GF-D8 (cell line): ENCODE results near the gene GSTM1.
"Not testable (repeated sequence)": the region's sequence is repeated elsewhere in the genome, so short reads cannot be mapped to it uniquely, and the experiment has no call there.

Experiments used
- DNase-seq: peaks from one replicate; lab custom pipeline; 2025; lab: John Stamatoyannopoulos, UW

Gene GSTM1

DNA sequence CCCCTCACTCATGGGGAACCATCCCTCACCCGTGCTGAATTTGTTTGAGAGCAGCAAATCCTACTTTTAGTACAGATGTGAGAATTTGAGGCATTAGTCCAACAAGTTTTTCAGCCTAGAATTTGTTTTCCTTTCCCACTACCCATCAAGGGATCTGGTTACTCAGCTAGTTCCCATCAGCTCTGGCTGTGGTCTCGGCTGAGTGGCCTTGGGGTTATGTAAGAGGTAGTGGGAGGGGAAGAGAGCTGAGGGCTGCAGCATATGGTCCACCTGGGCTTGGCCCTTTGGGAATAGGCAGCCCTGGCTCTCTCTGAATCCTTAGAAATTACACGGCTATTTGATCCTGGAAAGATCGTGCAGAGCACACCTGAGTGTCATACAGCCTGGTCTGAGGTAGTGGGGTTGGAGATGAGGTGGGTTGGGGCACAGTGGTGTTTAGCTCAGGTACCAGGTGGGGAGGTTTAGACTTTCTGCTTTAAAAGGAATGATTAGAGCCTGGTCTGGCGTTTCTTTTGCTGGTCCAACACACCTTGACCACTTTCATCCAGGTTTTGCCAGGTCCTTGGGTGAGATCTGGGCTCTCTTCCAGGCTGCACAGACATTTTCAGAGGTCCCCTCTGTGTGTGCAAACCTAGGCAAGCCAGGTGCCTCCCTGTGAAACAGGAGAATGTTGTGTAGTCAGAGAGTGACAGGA is 27.5 kb upstream of the GSTM1 start:
- DNase-seq: peak; percentile 54

DNA sequence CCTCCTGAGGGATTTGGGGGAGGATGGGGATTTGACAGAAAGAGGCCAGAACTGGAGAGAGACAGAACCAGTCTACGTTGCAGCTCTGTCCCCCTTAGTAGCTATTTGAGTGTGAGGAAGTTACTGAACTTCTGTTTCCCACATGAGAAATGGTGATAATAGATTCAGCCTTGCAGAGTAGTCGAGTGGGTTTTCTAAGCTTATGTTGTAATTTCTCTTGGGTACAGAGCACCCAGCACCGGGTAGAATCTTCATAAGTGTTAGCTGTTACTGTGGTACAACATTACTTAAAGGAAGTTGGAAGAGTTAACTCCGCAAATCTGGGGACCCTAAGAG is 27.0 kb upstream of the GSTM1 start:
- peak; percentile 72 for DNase-seq

DNA sequence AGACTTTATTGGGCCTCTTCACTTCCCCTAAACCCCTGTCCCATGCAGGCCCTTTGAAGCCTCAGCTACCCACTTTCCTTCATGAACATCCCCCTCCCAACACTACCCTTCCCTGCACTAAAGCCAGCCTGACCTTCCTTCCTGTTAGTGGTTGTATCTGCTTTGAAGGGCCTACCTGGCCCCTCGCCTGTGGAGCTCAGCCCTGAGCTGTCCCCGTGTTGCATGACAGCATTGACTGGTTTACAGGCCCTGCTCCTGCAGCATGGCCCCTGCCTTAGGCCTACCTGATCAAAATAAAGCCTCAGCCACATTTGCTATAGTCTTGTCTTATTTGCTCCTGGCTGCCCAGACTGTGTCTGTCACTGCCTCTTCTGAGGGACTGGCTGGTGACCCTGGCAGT is 26.2 kb upstream of the GSTM1 start:
- DNase-seq: no peak

DNA sequence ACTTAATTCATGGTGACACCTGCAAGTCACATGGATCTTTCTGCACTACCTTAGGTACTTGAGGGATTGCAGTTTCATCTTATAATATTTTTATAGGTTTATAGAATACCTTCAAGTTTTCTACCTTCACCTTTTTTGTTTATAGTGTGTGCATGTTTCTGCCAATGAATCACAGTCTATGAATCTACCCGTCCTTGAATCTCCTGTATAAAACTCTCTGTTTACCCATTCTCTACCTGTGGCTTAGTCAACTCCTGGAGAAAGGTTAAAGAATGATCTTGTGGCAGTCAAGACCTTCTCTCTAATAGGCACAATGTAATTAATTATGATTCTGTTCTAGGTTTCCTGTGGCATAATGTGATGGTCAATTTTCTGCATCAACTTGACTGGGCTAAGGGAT is 22.9 kb upstream of the GSTM1 start:
- no peak for DNase-seq

DNA sequence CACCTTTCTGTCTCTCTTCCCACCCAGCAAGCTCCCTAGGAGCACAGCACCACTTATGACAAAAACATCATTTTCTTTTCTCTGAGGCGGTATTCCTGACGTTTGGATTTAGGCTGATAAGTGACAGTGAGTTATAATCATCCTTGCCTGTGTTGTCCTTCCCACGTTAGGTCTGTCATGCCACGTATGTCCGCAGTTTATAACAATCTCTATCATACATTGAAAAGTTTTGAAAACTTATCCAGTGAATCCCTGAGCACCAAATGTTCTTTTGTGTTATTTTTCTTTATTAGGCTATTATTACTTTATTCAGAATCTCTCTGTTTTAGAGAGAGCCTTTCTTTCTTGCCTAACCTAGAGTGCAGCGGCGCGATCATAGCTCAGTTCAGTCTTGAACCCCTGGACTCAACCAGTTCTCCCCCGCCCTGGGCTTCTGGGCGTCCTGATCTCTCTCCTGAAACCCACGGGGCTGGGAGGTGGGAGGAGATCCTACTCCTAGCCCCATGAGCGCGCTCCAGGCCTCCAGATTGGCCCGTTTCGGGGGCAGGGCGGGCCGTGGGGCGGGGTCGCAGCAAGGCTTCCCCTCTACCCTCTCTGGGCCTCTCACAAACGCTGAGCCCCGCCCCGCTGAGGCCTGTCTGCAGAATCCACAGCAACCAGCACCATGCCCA is 20.0 kb upstream of the GSTM1 start, which contains the start of gene GSTM2:
TSS of gene GSTM2 (plus strand) at position 606 of the 671 bp plus-strand sequence. CDS start at position 665, 59 bp downstream.
- no peak for DNase-seq

DNA sequence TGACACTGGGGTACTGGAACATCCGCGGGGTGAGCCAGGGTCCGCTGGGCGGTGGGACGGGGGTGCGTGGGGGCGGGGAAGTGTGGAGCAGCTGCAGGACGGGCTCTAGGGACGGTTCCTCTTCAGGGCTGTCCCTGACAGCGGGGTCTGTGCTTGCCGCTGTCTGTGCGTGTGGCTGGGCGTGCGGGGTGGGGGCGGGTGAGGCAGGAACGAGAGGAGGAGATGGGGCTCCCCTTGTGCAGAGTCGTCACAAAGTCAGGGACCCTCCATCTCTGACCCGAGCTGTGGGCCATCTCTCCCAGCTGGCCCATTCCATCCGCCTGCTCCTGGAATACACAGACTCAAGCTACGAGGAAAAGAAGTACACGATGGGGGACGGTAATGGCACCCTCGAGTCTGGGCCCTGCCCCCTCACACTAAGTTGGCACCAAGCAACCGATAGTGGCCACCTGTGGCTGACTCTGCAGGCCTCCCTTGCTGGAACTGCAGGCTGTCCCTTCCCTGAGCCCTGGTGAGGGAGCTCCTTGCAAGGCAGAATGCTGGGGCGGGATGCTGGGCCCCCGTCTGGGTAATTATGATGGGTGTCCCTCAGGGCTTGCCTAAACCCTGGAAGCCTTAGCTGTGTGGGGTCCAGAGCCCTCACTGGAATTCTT is 19.4 kb upstream of the GSTM1 start:
- no peak for DNase-seq

- DNase-seq: peak; percentile 75
Measured at GRCh38 chr1:109669246-109669948, 18.2 kb upstream of the GSTM1 start.

- not testable (repeated sequence) for DNase-seq
Measured at GRCh38 chr1:109669949-109670302, 17.7 kb upstream of the GSTM1 start.

DNA sequence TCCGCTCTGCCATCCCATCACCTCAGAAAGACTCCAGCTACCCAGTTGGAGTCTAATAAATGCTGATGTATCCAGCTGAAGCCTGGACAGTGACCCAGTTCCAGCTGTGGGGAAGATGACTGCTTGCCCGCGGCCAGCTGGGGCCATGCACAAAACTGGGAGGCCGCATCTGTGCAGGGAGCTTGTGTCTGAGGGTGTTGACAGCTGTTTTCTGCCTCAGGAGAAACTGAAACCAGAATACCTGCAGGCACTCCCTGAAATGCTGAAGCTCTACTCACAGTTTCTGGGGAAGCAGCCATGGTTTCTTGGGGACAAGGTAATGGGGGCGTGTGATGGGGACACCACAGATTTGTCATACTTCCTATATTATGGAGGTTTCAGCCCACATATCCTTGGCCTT is 16.6 kb upstream of the GSTM1 start:
- no peak for DNase-seq

GRCh38 chr1:109673861-109674260 is 13.8 kb upstream of the GSTM1 start:
- not testable (repeated sequence) for DNase-seq

GRCh38 chr1:109676683-109677381 is 10.8 kb upstream of the GSTM1 start:
- not testable (repeated sequence) for DNase-seq

- no peak for DNase-seq
Measured at GRCh38 chr1:109677459-109677858, 10.2 kb upstream of the GSTM1 start.

DNA sequence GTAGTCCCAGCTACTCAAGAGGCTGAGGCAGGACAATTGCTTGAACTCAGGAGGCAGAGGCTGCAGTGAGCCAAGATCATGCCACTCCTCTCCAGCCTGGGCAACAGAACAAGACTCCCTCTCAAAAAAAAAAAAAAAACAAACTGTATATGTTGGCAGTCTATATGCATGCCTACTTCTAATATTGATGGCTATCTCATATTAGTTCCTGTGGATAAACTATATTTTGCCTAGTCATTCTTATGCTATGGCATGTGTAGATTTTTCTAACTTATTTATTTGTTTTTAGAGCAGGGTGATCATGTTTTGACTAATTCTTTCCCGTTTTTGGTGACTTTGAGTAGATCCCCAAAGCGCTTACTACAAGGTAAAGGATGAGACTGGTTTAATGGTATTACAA is 9.0 kb upstream of the GSTM1 start:
- DNase-seq: not testable (repeated sequence)

DNA sequence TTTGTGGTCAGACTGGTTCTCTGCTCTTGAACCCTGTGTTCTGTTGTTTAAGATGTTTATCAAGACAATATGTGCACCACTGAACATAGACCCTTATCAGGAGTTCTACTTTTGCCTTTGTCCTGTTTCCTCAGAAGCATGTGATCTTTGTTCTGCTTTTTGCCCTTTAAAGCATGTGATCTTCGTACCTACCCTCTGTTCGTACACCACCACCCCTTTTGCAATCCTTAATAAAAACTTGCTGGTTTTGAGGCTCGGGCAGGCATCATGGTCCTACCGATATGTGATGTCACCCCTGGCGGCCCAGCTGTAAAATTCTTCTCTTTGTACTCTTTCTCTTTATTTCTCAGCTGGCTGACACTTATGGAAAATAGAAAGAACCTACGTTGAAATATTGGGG is 2.8 kb upstream of the GSTM1 start:
- peak; percentile 74 for DNase-seq

GRCh38 chr1:109685399-109685798 is 2.2 kb upstream of the GSTM1 start:
- DNase-seq: not testable (repeated sequence)

DNA sequence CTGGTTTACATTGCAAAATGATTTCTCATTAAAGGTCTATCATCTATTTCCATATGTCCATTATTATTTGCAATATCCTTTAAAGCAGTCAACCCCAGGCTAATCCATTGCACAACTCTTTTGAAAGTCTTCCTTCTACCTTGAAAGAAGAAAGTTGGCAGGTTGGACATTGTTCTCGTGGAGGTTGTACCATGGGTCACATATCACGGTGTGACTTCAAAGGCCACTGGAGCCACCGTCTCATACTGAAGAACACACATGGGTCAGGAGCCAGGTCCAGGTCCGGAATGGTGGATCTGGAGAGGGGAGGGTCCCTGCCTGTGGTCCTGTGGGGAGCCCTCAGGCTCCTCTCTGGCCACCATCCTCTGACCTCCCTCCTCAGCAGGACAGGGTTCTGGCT is 1.7 kb upstream of the GSTM1 start:
- not testable (repeated sequence) for DNase-seq

GRCh38 chr1:109687109-109687508 is 508 bp upstream of the GSTM1 start:
- not testable (repeated sequence) for DNase-seq

GRCh38 chr1:109689844-109690405 is 2.3 kb downstream of the GSTM1 start:
- DNase-seq: no peak

DNA sequence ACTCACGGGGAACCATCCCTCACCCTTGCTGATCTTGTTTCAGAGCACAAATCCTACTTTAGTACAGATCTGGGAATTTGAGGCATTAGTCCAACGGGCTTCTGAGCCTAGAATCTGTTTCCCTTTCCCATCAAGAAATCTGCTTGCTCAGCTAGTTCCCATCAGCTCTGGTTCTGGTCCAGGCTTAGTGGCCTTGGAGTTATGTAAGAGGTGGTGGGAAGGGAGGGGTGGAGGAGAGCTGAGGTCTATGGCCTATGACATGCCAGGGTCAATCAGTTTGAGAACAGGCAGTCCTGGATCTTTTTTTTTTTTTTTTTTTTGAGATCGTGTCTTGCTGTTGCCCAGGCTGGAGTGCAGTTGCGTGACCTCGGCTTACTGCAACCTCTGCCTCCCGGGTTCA is 4.1 kb downstream of the GSTM1 start:
- DNase-seq: no peak

- not testable (repeated sequence) for DNase-seq
Measured at GRCh38 chr1:109694400-109694799, 6.8 kb downstream of the GSTM1 start.

DNA sequence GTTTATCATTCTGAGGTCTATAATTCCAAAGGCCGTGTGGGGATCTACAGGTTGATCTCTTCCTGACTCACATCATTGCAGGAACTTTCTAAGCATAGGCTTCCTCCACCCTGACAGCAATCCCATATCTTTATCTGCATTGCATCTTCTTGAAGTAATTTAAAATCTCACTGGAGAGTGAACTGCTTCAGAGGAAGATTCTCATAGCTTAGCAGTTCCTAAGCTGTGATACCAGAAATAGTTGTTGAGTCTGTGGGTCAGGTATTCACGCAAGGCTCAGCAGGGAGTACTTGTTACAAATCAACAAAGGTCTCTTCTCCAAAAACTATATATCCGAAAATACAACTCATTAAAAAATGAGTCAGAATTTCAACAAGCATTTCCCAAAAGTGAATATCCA is 7.5 kb downstream of the GSTM1 start:
- DNase-seq: not testable (repeated sequence)

DNA sequence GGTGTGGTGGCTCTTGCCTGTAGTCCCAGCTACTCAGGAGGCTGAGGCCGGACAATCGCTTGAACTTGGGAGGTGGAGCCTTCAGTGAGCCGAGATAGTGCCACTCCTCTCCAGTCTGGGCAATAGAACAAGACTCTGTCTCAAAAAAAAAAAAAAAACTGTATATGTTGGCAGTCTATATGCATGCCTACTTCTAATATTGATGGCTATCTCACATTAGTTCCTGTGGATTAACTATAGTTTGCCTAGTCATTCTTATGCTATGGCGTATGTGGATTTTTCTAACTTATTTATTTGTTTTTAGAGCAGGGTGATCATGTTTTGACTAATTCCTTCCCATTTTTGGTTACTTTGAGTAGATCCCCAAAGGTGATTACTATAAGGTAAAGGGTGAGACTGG is 9.4 kb downstream of the GSTM1 start:
- DNase-seq: no peak
